Progenitor cell of endocrine pancreas (in vitro differentiated cells): Measurements from ENCODE around the gene PTPN13. TPM values are rescaled to one million over a fixed set of nuclear protein-coding genes. Genes with fewer than 3 reads are reported as not detected.

Experiments used
- DNase-seq: peaks from one replicate; pipeline ENCODE4 v3.0.0; 2021; ENCODE audit warnings: low spot score; ENCODE audit not compliant: unreplicated experiment
- H3K27ac Mint-ChIP-seq: 2 replicates; pipeline ENCODE4 v1.8.0; 2021; ENCODE audit warnings: mild to moderate bottlenecking, moderate library complexity, mixed read lengths
- H3K27me3 Mint-ChIP-seq: 2 replicates; pipeline ENCODE4 v1.8.0; 2021; ENCODE audit warnings: mixed read lengths
- H3K36me3 Mint-ChIP-seq: 2 replicates; pipeline ENCODE4 v1.8.0; 2022; ENCODE audit warnings: mixed read lengths; ENCODE audit not compliant: insufficient read depth
- H3K4me1 Mint-ChIP-seq: 2 replicates; pipeline ENCODE4 v1.8.0; 2021; ENCODE audit warnings: low read depth, mixed read lengths
- H3K4me3 Mint-ChIP-seq: 2 replicates; pipeline ENCODE4 v1.8.0; 2021; ENCODE audit warnings: low read depth, mild to moderate bottlenecking, moderate library complexity, mixed read lengths
- H3K9me3 Mint-ChIP-seq: 2 replicates; pipeline ENCODE4 v1.8.0; 2021; ENCODE audit warnings: low read depth, mixed read lengths
- CTCF ChIP-seq: fragments of 200-600 bp; sonication (generic); IDR thresholded peaks from one replicate; pipeline ENCODE4 v1.5.0; 2021; ENCODE audit warnings: antibody characterized with exemption, mild to moderate bottlenecking; ENCODE audit not compliant: unreplicated experiment
- total RNA-seq: library from RNA; stranded (reverse); gene quantifications from 2 replicates; pipeline ENCODE4 v1.2.1, GENCODE V29; 2021

The PTPN13 gene
- total RNA-seq, 1 donor from 2014 or later, result 63.1 TPM

DNA sequence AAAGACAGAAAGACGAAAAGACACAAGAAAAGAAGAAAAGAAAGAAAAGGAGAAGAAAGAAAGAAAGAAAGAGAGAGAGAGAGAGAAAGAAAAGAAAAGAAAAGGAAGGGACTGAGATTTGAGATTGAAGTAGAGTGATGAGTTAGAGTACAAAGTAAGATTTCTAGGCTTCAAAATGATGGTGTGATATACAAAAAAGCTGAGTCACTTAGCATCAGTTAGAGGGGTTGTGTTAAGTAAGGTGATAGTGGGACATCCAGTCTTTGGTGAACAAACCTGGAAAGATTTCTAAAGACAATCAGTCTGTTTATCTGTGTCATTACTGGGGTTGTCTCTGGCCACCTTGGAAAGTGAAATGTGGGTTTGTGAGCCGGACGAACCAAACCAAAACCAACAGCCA, 241.6 kb downstream of the PTPN13 start:
- H3K4me3 Mint-ChIP-seq, result no peak overlapping the region
- no peaks in the 10 kb centered on the region for H3K9me3 Mint-ChIP-seq
- no peaks in the 10 kb centered on the region for H3K36me3 Mint-ChIP-seq
- peaks cover 11% of the 10 kb centered on the region for H3K4me1 Mint-ChIP-seq
- no peaks in the 10 kb centered on the region for H3K27me3 Mint-ChIP-seq
- DNase-seq, result no peak
- no peak for TF ChIP-seq CTCF
- H3K27ac Mint-ChIP-seq, result no peak overlapping the region

DNA sequence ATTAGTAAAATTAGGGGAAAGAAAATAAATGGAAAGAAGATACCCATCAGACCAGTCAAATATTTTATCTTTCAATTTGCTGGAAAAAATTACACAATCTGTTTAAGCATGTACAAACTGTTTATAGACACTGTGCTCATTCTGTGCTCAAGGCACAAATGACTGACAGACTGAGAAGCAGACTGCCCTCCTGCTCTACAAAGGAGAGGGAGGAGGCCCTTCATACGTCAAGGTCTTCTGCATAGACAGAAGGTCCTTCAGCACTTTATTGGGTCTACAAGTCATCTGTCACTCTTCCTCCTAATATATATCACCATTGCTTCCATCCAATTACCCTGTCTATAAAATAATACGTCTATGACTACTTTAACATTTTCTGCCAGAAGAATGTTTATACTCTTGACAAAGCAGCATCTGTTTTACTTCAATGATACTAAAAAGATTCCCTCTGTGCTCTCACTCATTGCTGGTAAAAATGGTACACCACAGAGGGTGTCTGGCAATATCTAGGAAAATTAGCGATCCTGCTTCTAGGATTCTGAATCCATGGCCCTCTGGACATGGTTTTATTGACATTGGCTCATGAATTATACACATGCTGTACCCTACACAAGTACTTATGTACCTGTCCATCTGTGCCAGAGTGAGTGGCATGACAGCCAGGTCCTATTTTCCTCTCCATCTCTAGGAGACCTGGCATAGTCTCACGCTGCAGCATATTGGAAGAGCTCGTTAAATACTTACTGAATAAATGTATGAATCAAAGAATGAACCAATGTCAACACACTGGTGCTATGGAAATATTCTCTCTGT, 243.8 kb downstream of the PTPN13 start:
- no peak overlapping the region for H3K4me3 Mint-ChIP-seq
- H3K27me3 Mint-ChIP-seq, result no peaks in the 10 kb centered on the region
- H3K4me1 Mint-ChIP-seq, result no peaks in the 10 kb centered on the region
- no peaks in the 10 kb centered on the region for H3K36me3 Mint-ChIP-seq
- no peak for DNase-seq
- no peak for TF ChIP-seq CTCF
- no peaks in the 10 kb centered on the region for H3K9me3 Mint-ChIP-seq
- no peak overlapping the region for H3K27ac Mint-ChIP-seq

DNA sequence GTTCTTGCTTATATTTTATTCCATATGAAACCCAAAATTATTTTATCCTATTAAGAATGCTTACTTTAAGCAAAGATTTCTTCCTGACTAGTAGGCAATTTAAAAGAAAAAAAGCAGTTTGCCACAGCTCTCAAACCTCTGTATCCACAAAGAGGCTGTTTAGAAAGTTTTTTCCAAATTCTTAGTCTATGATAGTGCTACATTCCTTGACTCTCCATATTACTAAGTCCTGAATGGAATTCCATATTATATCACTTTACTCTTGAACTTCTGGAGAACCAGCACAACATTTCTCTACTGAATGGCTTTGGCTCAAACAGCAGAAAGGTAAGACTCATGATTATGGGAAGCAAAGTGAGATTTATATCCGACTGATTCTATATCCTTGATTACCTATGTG, 246.7 kb downstream of the PTPN13 start:
- Mint-ChIP-seq H3K4me1 (no peaks in the 10 kb centered on the region), H3K27me3 (no peaks in the 10 kb centered on the region)

DNA sequence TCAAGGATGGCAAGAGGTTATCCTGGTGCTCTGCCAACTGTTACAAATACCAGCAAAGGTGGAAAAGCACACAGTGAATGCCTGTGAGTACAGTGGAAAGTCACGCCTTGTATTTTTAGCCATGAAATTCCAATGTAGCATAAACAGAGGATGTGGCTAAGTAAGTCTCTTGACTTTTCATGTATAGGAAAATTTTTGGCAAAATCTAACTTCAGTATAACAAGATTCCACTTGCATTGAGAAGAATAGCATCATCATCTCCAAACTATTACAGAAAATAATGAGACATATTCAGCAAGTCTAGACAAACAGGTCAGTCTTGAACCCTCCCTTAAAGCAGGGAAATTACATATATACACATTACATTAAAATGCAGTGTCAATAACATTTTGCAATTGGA, 247.2 kb downstream of the PTPN13 start:
- no peaks in the 10 kb centered on the region for H3K4me1 Mint-ChIP-seq

More for the DNA sequence above, 246.7 kb downstream of the PTPN13 start:
- H3K9me3 Mint-ChIP-seq, result peaks cover 4% of the 10 kb centered on the region
- no peaks in the 10 kb centered on the region for H3K36me3 Mint-ChIP-seq
- no peak for TF ChIP-seq CTCF
- H3K27ac Mint-ChIP-seq, result no peak overlapping the region
- no peak overlapping the region for H3K4me3 Mint-ChIP-seq
- DNase-seq, result no peak

GRCh38 chr4:86845593-86845992, 251.5 kb downstream of the PTPN13 start:
- Mint-ChIP-seq H3K9me3 (peaks cover 4% of the 10 kb centered on the region), H3K36me3 (no peaks in the 10 kb centered on the region), H3K27ac (no peak overlapping the region), H3K4me1 (peaks cover 2% of the 10 kb centered on the region), H3K27me3 (peaks cover 2% of the 10 kb centered on the region), H3K4me3 (no peak overlapping the region)
- no peak for TF ChIP-seq CTCF
- DNase-seq, result no peak

More for the DNA sequence above, 247.2 kb downstream of the PTPN13 start:
- Mint-ChIP-seq H3K27ac (no peak overlapping the region), H3K4me3 (no peak overlapping the region), H3K36me3 (no peaks in the 10 kb centered on the region), H3K27me3 (no peaks in the 10 kb centered on the region), H3K9me3 (peaks cover 4% of the 10 kb centered on the region)
- no peak for TF ChIP-seq CTCF
- DNase-seq, result no peak
